ENCODE data around the gene LTN1.
A peak's percentile ranks its signal among the peaks of the same experiment; 100 is the strongest.

Gene LTN1

DNA sequence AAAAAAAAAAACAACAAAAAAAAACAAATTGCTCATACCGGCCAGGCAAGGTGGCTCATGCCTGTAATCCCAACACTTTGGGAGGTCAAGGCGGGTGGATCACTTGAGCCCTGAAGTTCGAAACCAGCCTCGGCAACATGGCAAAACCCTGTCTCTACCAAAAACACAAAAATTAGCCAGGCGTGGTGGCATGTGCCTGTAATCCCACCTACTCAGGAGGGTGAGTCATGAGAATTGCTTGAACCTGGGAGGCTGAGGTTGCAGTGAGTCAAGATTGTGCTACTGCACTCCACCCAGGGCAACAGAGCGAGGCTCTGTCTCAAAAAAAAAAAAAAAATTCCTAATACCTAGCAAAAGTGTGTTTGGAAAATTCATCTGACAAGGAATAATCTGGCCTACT is 4.5 kb downstream of the LTN1 start:
- DNase-seq (ENCODE audit: low read depth in 3 of 3), result peak in 2 of 3 donors; percentile 11 to 17

DNA sequence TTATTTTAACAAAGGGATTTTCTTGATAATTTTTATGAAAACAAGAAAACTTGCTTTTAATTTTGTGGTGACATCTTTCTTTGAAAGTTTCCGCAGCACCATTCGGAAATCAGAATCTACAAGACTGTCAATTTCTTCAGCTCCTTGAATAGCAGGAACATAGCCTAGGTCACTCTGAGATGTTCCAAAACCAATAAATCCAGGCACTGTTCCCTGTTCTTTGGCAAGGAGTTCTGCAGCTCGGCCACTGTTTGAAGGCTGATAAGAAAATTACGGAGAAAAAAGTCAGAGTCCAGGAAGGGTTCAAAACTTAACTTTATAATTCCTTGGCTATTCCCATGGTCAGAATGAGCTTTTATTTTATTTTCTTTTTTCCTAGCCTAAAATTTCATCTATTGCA is 6.0 kb downstream of the LTN1 start:
- no peak for DNase-seq (ENCODE audit: low read depth in 3 of 3)

DNA sequence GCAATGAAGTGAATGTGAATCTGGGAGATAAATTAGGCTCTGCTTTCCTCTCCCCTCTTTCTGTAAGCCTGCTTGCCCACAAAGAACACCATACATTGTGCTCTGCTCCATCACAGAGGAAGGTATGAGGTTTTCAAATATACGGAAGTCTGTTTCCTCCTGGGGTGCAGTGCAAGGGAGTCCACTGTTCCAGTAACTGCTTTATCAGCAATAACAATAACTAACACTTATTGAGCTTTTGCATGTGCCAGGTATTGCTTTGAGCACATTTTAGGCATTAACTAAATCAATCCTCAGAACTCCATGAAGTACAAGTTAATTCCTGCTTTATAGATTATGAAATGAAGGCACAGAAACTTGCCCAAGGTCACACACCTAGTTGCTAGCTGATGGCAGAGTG is 10.0 kb downstream of the LTN1 start:
- no peak for DNase-seq (ENCODE audit: low read depth in 3 of 3)

DNA sequence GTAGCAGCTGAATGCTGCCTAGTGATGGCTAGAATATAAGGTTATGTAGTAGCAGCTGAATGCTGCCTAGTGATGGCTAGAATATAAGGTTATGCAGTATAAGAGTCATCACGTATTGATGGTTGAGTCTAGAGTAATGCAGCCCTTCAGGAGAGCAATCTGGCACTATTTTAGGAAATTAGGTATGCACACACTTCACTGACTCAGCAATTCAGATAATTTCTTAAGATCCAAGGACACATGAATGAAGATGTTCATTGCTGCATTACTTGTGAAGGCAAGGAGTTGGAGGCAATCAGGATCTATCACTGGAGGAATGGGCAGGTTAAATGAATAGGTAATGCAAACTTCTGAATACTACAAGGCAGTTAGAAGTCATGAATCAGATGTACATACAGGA is 13.6 kb downstream of the LTN1 start:
- no peak for DNase-seq (ENCODE audit: low read depth in 3 of 3)

DNA sequence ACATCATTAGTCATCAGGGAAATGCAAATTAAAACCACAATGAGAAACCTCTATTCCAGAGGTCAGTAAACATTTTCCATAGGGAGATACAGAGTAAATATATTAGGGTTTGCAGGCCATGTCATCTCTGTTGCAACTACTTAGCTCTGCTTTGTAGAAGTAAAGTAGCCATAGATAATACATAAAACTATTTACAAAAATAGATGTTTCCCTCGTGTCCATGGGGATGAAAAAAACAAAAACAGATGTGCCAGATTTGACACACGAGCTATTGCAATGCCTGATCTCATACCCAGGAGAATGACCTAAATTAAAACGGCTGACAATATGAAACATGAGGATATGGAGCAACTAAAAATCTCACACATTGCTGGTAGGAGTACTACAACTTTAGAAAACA is 17.3 kb downstream of the LTN1 start:
- no peak for DNase-seq (ENCODE audit: low read depth in 3 of 3)

DNA sequence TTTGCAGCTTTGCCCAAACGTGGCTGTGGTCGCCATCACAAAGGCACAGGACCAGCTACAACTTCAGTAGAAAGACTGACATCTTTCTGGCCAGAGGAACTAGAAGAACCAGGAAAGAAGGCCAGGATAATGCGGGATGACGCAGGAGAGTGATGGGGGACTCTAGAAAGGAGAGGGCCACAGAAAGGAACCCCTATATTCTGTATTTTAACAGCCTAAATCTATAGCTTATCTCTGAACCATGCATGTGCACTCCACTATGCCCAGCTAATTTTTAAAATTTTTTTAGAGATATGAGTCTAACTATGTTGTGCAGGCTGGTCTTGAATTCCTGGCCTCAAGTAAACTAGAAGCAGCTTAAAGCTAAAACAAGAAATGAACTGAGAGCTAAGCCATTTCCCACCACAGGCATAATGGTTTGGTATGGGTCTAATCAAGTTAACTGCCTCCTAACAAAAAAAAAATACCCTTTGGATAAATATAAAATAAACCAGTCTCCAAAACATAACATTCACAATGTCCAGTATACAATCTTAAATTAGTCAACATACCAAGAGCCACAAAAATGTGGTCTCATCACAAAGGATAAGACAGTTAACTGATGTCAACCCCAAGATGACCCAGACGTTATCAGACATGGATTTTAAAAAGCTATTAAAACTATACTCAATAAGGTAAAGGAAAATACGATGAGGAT is 18.0 kb downstream of the LTN1 start:
- no peak for DNase-seq (ENCODE audit: low read depth in 3 of 3)

DNA sequence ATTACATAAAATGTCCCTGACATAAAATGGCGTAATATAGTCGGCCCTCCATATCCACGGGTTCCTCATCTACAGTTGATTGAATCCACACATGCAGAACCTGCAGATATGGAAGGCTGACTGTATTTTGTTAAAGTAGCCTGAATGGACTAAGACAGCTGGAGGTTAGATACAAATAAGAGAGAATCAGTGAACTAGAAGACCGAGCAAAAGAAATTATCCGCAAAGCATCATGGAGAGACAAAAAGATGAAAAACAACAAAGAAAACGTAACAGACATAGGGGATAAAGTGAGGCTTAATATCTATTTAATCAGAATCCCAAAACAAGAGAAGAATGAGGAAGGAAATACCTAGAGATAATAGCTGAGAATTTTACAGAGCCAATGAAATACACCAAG is 20.3 kb downstream of the LTN1 start:
- DNase-seq (ENCODE audit: low read depth in 3 of 3), result no peak

DNA sequence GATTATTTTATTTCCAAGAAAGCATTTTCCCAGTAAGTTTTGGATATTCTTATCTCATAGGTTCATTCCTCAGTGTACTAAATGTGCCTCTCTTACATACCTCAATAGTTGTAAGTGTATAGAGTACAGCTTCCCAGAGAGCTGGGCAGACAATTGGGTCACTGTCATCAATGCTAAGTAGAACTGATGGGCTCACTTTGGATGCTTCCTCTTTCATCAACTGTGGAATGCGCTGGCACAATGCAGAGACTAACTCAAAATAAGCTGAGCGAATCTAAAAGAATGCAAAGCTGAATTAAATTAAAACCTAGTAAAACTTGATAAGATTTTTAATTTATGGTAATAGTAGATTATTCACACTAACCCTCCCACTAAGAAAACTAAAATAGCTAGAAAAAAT is 21.5 kb downstream of the LTN1 start:
- DNase-seq (ENCODE audit: low read depth in 3 of 3), result no peak

DNA sequence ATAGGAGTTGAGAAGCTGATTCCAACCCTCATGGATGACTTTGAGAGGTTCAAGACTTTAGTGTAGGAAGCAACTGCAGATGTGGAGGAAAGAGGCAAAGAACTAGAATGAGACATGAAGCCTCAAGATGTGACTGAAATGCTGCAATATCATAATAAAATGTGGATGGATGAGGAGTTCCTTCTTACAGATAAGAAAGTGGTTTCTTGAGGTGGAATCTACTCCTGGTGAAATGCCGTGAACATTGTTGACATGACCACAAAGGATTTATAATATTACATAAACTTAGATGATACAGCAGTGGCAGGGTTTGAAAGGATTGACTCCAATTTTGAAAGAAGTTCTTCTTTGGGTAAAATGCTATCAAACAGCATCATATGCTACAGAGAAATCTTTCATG is 28.8 kb downstream of the LTN1 start:
- no peak for DNase-seq (ENCODE audit: low read depth in 3 of 3)

DNA sequence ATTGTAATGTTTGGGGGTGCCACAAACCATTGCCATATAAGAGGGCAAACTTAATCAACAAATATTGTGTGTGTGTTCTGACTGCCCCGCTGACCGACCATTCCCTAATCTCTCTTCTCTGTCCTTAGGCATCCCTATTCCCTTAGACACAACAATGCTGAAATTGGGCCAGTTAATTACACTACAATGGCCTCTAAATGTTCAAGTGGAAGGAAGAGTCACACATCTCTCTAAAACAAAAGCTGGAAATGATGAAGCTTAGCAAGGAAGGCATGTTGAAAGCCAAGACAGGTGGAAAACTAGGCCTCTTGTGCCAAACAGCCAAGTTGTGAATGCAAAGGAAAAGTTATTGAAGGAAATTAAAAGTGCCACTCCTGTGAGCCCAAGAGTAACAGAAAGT is 30.2 kb downstream of the LTN1 start:
- DNase-seq (ENCODE audit: low read depth in 3 of 3), result no peak

DNA sequence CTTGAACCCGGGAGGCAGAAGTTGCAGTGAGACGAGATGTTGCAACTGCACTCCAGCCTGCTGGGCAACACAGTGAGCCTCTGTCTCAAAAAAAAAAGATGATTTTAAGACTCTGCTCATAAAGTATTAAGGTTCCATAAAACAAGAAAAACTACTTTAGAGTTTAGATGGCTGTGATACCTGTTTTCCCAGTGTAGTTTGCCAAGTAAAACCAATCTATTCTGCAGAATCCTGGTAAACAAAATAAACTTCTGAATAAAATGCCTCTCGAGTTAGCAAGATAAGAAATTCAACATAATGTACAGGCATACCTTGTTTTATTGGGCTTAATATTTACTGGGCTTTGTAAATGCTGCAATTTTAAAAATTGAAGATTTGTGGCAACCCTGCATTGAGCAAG is 30.8 kb downstream of the LTN1 start:
- DNase-seq (ENCODE audit: low read depth in 3 of 3), result no peak

DNA sequence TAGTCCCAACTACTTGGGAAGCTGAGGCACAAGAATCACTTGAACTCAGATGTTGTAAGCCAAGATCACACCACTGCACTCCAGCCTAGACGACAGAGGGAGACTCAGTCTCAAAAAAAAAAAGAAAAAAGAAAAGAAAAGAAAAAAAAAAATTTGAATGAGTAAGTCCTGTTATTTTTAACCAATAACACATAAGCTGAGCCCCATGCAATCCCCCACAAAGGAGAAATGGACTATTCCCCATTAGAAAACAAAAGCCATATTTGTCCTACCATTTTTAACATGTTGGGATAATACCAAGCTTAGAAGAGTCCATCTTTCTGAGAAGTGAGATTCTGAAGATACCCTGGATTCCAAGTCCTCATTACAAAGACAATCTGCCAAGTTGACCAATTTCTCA is 32.4 kb downstream of the LTN1 start:
- DNase-seq (ENCODE audit: low read depth in 3 of 3), result no peak

DNA sequence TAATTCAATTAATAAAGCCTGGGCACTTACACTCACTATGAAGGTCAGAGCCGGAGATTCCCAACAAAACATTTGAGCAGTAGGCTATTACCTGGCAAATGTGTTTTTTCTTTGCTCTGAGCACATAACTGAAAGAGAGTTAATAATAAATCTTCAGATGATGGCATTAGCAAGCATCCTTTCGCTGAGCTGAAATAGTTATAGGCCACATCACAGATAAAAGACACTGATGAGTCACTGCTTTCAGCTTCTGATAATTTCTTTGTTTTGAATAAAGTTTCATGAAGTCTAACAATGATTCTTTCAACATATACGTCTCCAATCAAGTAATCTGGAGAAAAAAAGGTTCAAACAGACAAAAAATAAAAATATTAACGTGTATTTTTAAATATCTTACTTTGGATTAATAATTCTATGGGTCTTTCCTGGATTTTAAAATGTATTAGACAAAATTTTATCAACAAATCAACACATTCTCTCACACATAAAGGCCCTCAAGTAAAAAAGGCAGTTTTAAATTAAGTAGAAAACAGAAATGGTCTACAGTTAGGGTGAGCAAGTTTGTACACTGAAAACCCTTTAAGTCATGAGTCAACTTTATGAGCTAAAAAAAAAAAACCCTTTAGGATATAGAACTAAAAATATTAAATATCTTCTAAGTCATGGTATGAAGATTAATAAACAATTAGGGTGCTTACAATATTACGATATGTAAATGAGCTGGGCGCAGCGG is 33.1 kb downstream of the LTN1 start:
- no peak for DNase-seq (ENCODE audit: low read depth in 3 of 3)

DNA sequence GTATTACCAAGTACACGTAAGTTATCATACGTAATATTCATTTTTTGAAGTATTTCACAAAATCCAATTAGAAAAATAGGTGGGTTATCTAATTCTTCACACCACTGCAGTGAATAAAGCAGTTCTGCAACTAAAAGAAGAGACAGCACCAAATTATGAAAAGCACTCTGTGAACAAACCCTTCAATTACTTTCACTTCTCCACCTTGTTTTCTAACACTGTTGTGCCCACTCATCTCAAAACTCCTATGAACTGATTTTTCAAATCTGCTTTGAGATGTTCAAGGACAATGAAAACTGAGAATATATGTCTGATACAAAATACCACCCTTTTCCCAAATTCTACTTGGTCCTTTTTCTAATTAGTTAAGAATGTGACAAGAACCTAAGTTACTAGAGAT is 39.4 kb downstream of the LTN1 start:
- DNase-seq (ENCODE audit: low read depth in 3 of 3), result no peak

DNA sequence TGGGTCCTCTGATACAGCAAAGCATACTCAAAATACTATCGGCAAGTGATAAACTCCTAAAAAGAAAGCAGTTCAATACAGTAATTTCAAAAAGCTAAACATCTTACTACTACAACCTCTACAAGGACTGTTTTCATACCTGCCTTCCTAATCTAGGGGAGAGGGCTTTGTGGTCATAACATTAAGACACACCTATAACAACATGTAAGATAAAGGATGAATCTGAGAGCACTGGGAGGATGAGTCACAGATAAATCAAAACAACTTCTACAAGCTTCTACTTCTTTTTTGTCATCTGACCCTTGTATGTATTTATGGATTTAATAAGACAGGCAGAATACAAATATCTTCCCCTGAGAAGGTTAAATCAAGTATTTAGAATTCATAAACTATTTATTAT is 40.0 kb downstream of the LTN1 start:
- DNase-seq (ENCODE audit: low read depth in 3 of 3), result no peak

DNA sequence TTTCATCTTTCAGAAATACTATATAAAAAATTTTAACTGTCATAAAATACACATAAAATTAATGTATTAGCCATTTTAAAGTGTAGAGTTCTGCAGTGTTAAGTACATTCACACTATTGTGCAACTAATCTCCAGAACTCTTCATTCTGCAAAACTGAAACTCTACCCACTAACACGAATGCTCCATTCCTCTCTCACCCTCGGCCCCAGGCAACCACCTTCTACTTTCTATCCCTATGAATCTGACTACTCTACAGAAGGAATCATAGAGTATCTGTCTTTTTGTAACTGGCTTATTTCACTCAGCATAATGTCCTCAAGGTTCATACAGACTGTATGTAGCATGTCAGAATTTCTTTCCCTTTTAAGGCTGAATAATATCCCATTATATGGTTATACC is 43.4 kb downstream of the LTN1 start:
- no peak for DNase-seq (ENCODE audit: low read depth in 3 of 3)

DNA sequence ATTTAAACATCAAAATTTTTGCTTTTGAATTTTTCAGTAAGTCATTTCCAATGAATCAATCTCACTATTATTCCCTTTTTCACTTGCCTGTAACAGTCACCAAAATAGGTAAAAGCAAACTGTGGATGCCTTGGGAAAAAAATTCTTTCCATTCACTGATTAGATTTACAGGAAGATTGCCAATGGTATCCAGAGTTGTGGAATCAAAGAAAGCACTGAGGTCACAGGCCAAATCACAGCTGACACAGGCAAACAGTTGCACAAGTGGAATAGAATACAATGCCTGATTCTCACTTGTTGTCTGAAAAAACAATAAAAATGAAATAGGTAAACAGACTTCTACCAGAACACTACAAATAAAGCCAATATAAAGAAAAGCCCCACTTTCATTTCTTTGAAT is 48.4 kb downstream of the LTN1 start:
- no peak for DNase-seq (ENCODE audit: low read depth in 3 of 3)

DNA sequence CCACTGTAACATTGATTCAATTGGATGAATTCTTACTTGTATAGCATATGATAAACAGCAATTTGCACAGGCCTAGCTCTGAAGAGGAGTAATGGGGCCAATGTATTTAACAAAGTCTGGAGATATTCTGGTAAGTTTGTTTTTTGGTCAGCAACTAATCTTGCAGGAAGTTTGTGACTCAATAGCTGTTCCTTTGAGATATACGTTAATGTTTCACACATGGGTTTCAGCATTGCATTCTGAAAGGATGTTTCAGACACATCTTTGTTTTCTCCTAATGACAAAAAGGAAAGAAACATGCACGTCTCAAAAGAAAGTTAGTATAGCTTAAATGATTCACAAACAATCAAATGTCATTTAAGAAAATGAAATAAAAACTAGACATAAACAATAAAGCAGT is 49.0 kb downstream of the LTN1 start:
- DNase-seq (ENCODE audit: low read depth in 3 of 3), result no peak

DNA sequence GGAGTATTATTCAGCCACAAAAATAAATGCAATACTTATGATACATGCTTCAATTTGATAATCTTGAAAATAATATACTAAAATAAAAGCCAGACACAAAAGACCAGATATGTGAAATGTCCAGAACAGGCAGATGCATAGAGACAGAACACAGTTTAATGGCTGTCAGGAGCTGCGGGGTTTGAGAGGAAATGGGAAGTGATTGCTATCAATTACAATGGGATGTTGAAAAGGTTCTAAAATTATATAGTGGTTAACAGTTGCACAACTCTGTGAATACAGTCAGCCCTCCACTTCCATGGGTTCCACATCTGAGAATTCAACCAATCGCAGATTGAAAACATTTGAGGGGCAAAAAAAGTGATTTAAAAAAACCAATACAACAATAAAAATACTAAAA is 54.0 kb downstream of the LTN1 start:
- no peak for DNase-seq (ENCODE audit: low read depth in 3 of 3)

DNA sequence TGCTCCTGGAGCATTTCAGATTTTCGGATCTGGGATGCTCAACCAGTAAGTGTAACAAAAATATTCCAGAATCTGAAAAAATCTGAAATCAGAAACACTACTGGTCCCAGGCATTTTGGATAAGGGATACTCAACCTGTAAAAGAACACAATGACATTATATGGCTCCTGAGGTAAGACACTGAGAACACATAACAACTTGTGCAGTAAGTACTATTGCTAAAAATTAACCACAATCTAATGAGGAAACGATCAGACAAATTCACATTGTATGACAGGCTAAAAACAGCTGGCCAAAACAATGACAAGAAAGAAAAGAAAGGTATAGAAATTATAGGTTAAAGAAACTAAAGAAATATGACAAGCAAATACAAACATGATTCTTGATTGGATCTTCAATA is 54.9 kb downstream of the LTN1 start:
- DNase-seq (ENCODE audit: low read depth in 3 of 3), result no peak

DNA sequence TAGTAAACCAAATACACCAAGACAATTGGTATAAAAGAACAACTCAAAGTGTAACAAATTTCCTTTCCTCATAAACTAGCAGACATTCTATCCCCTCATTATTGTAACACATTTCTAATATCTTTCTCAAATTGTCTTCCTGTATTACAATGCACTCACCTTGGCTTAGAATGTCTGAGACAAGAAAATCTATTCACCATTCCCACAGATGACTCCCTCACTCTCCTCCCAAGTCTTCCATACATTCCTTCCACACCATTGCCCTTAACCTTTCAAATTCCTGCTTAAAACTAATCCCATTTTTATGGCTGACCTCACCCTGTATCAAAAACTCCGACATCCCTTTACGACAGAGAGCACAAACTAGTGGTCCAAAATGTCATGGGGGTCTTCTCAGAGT is 56.0 kb downstream of the LTN1 start:
- no peak for DNase-seq (ENCODE audit: low read depth in 3 of 3)

DNA sequence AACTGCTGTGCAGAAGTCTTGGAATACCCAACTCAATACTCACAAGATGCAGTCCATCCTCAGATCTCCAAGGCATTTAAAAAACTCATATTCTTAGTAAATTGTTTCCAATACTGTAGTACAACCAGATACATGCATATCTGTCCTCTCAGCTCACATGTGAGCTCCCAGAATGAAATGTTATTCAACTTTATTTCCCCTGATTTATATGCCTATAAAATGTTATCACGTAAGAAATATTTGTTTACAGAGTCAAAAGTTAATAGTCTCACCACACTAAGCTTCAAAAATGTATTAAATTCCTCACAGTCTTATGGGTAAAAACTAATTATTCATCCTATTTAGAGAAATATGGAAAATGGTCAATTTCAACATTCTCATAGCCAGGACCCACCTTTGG is 56.6 kb downstream of the LTN1 start:
- no peak for DNase-seq (ENCODE audit: low read depth in 3 of 3)

DNA sequence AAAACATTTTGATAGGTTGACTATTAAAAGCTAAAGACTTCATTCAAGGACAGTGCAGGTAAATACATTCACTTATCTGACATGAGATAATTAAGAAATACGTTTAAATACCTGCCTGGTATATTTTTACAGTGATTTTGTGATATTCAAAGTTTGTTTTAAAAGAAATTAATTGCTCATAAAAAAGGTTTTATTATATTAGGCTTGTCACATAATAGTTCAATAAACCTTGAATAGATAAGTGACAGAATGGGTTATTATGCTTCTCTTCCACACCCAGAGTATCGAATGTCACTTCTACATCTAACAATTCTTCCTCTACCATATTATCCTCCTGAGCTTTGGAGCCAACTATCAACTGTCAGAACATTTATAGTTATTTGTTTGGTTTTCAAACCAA is 60.0 kb downstream of the LTN1 start:
- DNase-seq (ENCODE audit: low read depth in 3 of 3), result no peak

All from stimulated activated CD4-positive, alpha-beta T cell treated with anti-CD3 and anti-CD28 coated beads, TNF-alpha, amount 100 ng/mL, for 48 hours (primary cell).